Upper lobe of left lung (tissue), 4 donors: Measurements from ENCODE around the gene BTN2A1.

Experiments used
- EP300 ChIP-seq, 4 donors: sonication (generic); formaldehyde crosslinking; IDR thresholded peaks; one replicate each; pipeline ENCODE4 v1.5.1; 2017; ENCODE audit warnings: antibody characterized with exemption in 4 of 4, control low read depth in 2 of 4
- POLR2AphosphoS5 ChIP-seq, 2 donors: sonication (generic); formaldehyde crosslinking; IDR thresholded peaks; one replicate each; pipeline ENCODE4 v1.5.1; 2017; ENCODE audit warnings: antibody characterized with exemption in 2 of 2
- TF ChIP-seq, protein P1 (sequence below), 6 experiments: fragments of 450-650 bp in 4 of 6; fragments of 200-600 bp in 2 of 6; sonication (generic) in 2 of 6; IDR thresholded peaks; one replicate each; pipeline ENCODE4 v1.5.1; 2016 to 2019; ENCODE audit warnings: antibody characterized with exemption in 6 of 6

DNA sequence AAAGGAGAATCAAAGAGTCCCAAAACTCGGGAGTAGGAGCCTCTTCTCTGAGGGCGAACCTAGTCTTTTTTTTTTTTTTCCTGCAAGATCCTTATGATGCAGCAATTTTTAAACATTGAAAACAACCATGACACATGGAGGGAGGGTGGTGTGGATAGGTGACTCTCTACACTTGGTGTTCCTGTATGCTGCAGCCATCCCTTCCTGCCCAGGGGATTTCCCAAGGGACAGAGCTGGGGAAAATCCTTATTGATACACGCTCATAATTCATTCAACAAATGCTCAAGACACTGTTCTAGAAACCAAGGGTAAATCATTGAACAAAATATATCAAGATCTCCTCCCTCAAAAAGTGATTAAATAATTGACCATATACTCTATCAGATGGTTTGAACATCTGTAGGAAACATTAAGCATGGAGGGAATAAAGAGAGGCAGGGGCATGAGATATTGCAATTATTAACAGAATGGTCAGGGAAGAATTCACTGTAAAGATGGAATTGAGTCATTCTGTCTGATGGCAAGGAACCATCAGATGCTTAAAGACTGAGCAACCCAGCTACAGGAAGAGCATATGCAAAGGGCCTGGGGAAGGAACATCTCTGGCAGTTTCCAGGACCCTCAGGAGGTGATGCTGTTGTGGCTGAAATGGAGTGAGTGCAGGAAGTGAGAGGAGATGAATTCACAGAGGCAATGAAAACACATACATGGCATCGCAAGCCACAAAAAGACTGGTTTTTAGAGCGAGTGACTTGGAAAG is 30.9 kb upstream of the BTN2A1 start:
- TF ChIP-seq, protein P1, sequence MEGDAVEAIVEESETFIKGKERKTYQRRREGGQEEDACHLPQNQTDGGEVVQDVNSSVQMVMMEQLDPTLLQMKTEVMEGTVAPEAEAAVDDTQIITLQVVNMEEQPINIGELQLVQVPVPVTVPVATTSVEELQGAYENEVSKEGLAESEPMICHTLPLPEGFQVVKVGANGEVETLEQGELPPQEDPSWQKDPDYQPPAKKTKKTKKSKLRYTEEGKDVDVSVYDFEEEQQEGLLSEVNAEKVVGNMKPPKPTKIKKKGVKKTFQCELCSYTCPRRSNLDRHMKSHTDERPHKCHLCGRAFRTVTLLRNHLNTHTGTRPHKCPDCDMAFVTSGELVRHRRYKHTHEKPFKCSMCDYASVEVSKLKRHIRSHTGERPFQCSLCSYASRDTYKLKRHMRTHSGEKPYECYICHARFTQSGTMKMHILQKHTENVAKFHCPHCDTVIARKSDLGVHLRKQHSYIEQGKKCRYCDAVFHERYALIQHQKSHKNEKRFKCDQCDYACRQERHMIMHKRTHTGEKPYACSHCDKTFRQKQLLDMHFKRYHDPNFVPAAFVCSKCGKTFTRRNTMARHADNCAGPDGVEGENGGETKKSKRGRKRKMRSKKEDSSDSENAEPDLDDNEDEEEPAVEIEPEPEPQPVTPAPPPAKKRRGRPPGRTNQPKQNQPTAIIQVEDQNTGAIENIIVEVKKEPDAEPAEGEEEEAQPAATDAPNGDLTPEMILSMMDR (IDR thresholded peaks at IDR 0.05) = no peak
- no peak for TF ChIP-seq EP300 (IDR thresholded peaks at IDR 0.05)
- TF ChIP-seq POLR2AphosphoS5 (IDR thresholded peaks at IDR 0.05) = no peak
